NCI-H1092 (cell line): Measurements from ENCODE around the gene KIF1B.
"Not testable (repeated sequence)": the region's sequence is repeated elsewhere in the genome, so short reads cannot be mapped to it uniquely, and the experiment has no call there.

Experiments used
- DNase-seq: peaks from one replicate; lab custom pipeline; 2025; lab: John Stamatoyannopoulos, UW

KIF1B gene

DNA sequence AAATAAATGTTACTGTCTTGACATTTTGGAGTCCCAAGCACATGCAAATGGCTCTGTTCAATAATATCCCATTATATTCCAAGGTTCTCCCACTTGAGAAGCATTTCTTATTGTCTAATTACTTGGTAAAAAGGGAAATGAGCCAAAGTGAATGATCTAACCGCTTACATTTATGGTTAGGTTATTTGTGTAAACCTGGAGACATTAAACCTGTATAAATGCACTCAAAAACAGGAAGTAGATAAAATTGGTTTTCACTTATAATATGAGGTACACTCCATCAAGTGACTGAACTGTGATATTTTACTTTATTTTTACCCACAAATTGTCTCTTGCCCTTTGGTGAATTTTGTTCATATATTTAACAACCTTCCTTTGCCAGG, 26.8 kb downstream of the KIF1B start:
- DNase-seq: no peak

DNA sequence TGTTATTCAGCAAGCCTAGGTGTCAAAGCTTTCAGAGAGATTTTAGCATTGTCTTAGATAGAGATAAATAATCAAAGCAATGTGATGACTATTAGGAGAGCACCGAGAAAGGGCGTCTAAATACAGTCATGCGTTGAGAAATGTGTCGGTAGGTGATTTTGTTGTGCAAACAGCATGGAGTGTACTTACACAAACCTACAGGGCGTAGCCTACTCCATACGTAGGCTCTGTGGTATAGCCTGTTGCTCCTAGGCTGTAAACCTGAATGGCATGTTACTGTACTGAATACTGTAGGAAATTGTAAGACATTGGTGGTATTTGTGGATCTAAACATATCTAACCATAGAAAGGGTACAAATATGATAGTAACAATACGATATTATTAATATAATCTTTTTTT, 31.8 kb downstream of the KIF1B start:
- DNase-seq: no peak

DNA sequence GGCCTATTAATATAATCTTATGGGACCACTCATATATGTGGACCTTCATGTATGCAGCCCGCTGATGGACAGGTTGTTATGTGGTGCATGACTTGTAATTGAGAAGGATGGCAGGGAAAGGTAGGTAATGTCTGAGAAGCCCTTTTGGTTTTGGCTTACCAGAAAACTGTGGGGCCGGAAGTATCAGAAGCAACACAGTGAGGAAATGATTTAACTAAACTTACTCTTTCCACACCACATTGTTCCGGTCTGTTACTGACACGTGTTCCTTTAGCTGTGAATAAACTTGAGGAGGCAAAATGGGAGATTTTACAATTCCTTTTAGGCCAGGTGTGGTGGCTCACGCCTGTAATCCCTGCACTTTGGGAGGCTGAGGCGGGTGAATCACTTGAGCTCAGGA, 32.4 kb downstream of the KIF1B start:
- no peak for DNase-seq

GRCh38 chr1:10245674-10246073, 35.3 kb downstream of the KIF1B start:
- DNase-seq: no peak

DNA sequence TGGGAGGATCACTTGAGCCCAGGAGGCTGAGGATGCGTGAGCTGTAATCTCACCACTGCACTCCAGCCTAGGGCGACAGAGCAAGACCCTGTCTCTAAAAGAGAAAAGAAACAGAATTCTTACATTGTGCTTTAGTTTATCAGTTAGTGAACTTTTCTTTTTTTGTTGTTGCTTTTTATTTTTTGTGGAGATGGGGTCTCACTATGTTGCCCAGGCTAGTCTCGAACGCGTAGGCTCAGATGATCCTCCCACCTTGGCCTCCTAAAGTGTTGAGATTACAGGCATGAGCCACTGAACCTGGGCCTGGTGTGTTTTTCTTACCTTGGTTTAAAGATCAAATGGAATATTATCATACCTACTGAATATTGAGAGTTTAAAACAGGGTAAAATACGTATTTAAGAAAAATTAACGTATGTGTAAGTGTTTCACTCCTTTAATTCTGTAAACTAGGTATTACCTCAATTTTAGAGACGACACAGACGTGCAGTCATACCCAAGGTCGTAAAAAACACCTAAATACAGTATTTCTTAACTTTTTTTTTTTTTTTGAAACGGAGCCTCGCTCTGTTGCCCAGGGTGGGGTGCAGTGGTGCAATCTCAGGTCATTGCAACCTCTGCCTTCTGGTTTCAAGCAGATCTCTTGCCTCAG, 39.6 kb downstream of the KIF1B start:
- no peak for DNase-seq

DNA sequence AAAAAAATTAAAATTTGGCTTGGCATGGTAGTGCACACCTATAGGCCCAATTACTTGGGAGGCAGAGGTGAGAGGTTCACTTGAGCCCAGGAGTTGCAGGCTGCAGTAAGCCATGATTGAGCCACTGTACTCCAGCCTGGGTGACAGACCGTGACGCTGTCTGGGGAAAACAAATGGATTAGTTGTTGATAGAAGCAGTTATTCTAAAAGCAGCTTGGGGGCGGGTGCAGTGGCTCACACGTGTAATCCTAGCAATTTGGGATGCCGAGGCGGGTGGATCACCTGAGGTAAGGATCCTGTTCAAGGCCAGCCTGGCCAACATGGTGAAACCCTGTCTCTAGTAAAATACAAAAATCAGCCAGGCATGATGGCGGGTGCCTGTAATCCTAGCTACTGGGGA, 40.3 kb downstream of the KIF1B start:
- no peak for DNase-seq

GRCh38 chr1:10251325-10252108, 41.1 kb downstream of the KIF1B start:
- not testable (repeated sequence) for DNase-seq

GRCh38 chr1:10252508-10252907, 42.1 kb downstream of the KIF1B start:
- no peak for DNase-seq

- no peak for DNase-seq
Measured at GRCh38 chr1:10253149-10253548, 42.8 kb downstream of the KIF1B start.

DNA sequence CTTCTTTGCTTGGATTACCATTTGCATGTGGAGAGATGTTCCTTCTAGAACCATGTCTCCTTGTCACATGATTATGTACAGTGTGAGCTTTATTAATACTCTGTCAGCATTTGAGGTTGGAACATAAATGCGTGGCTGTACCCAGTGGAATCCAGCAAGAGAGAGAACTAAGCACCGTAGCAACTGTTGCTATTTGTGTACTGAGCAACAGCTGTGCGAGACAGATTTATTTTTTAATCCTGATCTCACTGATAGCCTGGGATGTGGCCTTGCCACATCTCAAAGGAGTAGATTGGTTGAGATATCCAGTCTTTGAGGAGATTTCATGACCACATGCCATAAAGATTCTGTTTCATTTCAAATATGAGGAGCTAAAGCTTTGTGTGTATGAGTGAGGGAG, 43.4 kb downstream of the KIF1B start:
- DNase-seq: no peak

- no peak for DNase-seq
Measured at GRCh38 chr1:10257851-10258250, 47.5 kb downstream of the KIF1B start.

- not testable (repeated sequence) for DNase-seq
Measured at GRCh38 chr1:10259547-10259946, 49.2 kb downstream of the KIF1B start.

DNA sequence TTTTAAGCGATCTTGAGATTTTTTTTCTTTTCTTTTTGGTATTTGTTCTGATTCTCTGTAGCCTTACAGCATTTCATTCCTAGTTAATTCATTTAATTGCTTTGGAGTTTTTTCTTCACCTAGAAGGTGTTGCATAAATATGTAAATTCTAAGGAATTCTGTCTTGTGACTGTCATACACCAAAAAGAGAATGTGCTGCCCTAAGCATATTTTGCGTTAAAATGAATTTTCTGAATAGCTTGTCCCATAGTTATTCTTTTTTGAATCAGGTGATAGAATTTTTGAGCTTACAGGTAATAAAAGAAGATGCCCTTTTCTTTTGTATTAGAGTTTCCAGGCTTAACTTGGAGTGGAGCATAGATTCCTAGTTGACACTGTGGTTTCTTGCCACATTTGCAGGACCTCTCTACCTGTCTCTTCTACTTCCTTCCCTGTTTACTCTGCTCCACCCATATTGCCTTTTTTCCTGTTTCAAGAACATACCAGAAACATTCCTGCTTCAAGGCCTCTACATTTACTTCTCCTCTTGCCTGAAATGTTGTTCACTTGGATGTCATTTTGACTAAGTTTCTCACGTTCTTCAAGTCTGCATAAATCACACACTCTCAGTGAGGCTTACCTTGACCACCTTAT, 53.2 kb downstream of the KIF1B start:
- DNase-seq: no peak

DNA sequence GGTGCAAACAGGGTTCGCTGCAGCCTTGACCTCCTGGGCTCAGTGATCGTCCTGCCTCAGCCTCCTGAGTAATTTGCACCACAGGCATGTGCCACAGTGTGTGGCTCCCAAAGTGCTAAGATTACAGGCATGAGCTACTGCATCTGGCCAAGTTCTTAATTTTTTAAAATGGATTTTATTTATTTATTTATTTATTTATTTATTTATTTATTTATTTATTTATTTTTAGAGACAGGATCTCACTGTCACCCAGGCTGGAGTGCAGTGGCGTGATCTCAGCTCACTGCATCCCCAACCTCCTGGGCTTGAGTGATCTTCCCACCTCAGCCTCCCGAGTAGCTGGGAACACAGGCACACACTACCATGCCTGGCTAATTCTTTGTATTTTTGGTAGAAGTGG, 54.7 kb downstream of the KIF1B start:
- DNase-seq: no peak

GRCh38 chr1:10265900-10266299, 55.5 kb downstream of the KIF1B start:
- no peak for DNase-seq

DNA sequence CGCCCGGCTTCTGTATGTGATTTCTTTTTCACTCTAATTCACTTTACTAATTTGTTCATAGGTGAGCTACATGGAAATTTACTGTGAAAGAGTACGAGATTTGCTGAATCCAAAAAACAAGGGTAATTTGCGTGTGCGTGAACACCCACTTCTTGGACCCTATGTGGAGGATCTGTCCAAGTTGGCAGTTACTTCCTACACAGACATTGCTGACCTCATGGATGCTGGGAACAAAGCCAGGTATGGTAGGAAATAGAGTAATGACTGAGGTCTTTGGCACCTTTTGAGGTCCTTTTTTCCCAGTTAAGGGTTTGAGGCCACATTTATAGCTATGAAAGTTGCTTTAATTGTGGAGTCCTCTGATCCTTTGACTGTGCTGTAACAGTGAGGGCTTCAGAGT, 56.9 kb downstream of the KIF1B start:
- no peak for DNase-seq

DNA sequence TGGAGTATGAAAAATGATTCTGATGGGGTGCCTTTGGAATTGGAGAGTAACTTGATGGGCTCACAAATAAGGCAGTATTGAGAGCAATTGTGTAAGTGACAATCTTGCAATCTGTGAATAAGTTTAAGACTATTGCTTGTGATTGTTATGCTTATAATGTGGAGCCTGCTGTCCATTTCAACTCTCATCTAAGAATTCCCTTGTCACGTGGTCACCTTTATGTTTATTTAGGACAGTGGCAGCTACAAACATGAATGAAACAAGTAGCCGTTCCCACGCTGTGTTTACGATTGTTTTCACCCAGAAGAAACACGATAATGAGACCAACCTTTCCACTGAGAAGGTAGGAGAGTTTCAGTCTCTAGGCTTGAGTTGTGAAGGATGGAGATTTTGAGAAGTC, 57.6 kb downstream of the KIF1B start:
- DNase-seq: no peak

DNA sequence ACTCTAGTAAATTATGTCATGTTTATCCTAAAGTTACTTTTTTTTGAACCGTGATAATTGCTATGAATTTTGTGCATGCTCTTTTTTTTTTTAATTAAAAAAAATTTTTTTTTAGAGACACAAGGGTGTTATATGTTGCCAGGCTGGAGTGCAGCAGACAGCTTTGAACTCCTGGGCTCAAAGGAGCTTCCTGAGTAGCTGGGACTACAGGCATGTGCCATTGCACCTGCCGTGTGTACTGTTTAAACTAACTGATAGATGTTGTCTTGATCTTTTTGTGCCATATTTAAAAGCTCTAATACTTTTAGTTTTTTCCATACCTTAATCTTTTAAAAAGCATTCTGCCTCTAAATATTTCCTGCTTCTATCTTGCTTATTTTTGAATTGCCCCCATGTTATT, 60.7 kb downstream of the KIF1B start:
- DNase-seq: no peak

GRCh38 chr1:10271869-10272268, 61.5 kb downstream of the KIF1B start:
- no peak for DNase-seq

- DNase-seq: no peak
Measured at GRCh38 chr1:10272274-10272673, 61.9 kb downstream of the KIF1B start.

- no peak for DNase-seq
Measured at GRCh38 chr1:10278880-10279279, 68.5 kb downstream of the KIF1B start.

DNA sequence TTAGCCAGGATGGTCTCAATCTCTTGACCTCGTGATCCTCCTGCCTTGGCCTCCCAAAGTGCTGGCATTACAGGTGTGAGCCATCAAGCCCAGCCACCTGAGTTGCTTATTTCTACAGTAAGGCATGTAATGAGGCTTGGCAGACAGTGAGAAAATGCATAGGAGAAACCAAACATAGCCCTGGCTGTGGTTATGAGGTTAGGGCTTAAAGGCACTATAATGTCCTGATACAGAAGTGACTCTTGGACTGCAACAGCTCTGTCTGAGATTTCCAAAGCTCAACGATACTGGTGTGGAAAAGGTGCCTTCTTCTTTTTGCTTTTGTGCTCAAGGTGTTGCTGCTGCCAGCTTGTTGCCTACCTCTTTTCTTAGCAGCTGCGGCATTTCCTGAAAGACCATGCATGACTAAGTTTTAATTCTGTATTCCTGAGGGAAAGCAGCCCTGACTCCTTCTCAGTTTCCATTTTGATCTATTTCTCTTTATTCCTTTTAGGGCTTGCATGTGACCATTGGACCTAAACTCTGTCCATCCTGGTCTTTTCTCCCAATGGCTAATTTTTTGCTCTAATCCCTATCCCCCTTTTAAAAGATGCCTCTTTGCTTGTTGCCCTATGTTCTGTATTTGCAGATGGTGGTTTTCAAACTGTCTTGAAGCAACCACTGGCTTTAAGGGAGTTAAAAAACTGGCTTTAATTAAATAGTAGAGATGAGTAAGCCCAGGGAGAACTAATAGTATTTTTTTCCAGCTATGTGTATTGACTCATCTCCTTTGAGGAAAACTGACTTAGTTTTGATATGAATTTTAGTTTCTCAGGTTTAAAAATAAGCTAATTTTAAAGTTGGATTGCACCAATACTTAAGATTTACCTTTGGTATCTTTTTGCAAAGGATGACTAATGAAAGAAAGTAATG, 70.3 kb downstream of the KIF1B start:
- no peak for DNase-seq
